Common myeloid progenitor, CD34-positive (primary cell): ENCODE measurements around the gene AGO3.
A peak's percentile ranks its signal among the peaks of the same experiment; 100 is the strongest.

Source experiments
- CTCF ChIA-PET: fragments of 350-600 bp; sonication (Branson Sonifier 250); formaldehyde crosslinking; loops from one replicate; lab custom pipeline; 2021; ENCODE audit warnings: antibody characterized with exemption; lab: Charles Lee
- POLR2A ChIA-PET: fragments of 350-600 bp; sonication (Branson Sonifier 250); formaldehyde crosslinking; loops from one replicate; lab custom pipeline; 2021; ENCODE audit warnings: antibody characterized with exemption; lab: Charles Lee
- DNase-seq, 3 donors: peaks; one replicate each; pipeline versions ENCODE4 v3.0.0 to v3.0.0-alpha.2; 2013
- H3K27ac ChIP-seq, 2 experiments: 1 replicate in 1 of 2; 2 replicates in 1 of 2; pipeline ENCODE4 v1.7.0; 2013; ENCODE audit warnings: inconsistent platforms in 2 of 2, low read length in 2 of 2, mild to moderate bottlenecking in 2 of 2, low read depth in 1 of 2, moderate library complexity in 1 of 2; ENCODE audit not compliant: severe bottlenecking in 2 of 2, insufficient read depth in 1 of 2, poor library complexity in 1 of 2
- H3K27me3 ChIP-seq, 5 experiments: replicated peaks in 2 of 5; 1 replicate in 3 of 5; 2 replicates in 2 of 5; pipeline versions ENCODE4 v1.6.1 to v1.7.0; 2013; ENCODE audit warnings: low read length in 4 of 5, mild to moderate bottlenecking in 2 of 5, moderate library complexity in 2 of 5, inconsistent platforms in 1 of 5; ENCODE audit not compliant: insufficient read depth in 5 of 5, control insufficient read depth in 4 of 5
- H3K36me3 ChIP-seq, 4 experiments: 1 replicate in 2 of 4; 2 replicates in 2 of 4; pipeline versions ENCODE4 v1.6.1 to v1.7.0; 2013; ENCODE audit warnings: low read length in 3 of 4, control low read depth in 1 of 4, mild to moderate bottlenecking in 1 of 4; ENCODE audit not compliant: control insufficient read depth in 4 of 4, insufficient read depth in 4 of 4
- H3K4me1 ChIP-seq, 4 experiments: 1 replicate in 3 of 4; 2 replicates in 1 of 4; pipeline versions ENCODE4 v1.6.1 to v1.7.1; 2013; ENCODE audit warnings: low read length in 3 of 4, mild to moderate bottlenecking in 3 of 4, control low read depth in 1 of 4, inconsistent platforms in 1 of 4, moderate library complexity in 1 of 4; ENCODE audit not compliant: control insufficient read depth in 4 of 4, insufficient read depth in 4 of 4; ENCODE audit errors: control extremely low read depth in 1 of 4
- H3K4me3 ChIP-seq, 7 experiments: 1 replicate in 4 of 7; 2 replicates in 3 of 7; pipeline versions ENCODE4 v1.5.1 to v1.7.0; 2013; ENCODE audit warnings: mild to moderate bottlenecking in 7 of 7, low read length in 6 of 7, moderate library complexity in 6 of 7, inconsistent platforms in 2 of 7, low read depth in 2 of 7, control low read depth in 1 of 7; ENCODE audit not compliant: insufficient read depth in 4 of 7, control insufficient read depth in 1 of 7; ENCODE audit errors: extremely low read depth in 1 of 7
- H3K9me3 ChIP-seq, 5 experiments: 1 replicate in 4 of 5; 2 replicates in 1 of 5; pipeline versions ENCODE4 v1.6.1 to v1.7.1; 2013; ENCODE audit warnings: low read length in 4 of 5, mild to moderate bottlenecking in 2 of 5, inconsistent platforms in 1 of 5, low read depth in 1 of 5, moderate library complexity in 1 of 5; ENCODE audit not compliant: control insufficient read depth in 4 of 5, insufficient read depth in 2 of 5; ENCODE audit errors: control extremely low read depth in 1 of 5
- WGBS: methylation state at CpG from one replicate; pipeline ENCODE4 v1.1.5; 2013; ENCODE audit not compliant: insufficient coverage; 5-methylcytosine and 5-hydroxymethylcytosine counted together

AGO3 gene

GRCh38 chr1:36083635-36084496 lies 153.0 kb downstream of the AGO3 start, which contains the start of gene TEKT2:
Gene TEKT2, plus strand, starts transcription at chr1:36084094. Its CDS starts 828 bp downstream, at chr1:36084922.
- H3K36me3 ChIP-seq: no peaks in the 10 kb centered on the region
- no peaks in the 10 kb centered on the region for H3K9me3 ChIP-seq
- H3K4me1 ChIP-seq: peaks cover 0 to 16% (median 13%) of the 10 kb centered on the region in 4 experiments
- peaks cover 0 to 18% (median 5%) of the 10 kb centered on the region in 5 experiments for H3K27me3 ChIP-seq
- DNase-seq: peak; percentile 68 to 84 (median 78)
- ChIA-PET CTCF (no interaction called here), POLR2A (no interaction called here)
- peak within 1 kb of the TSS; percentile 5 to 80 (median 61) for H3K4me3 ChIP-seq
- 21% methylated on average over 36 of the region's 59 CpGs for WGBS
- peak within 1 kb of the TSS in 1 of 2 experiments; percentile 64 for H3K27ac ChIP-seq

- WGBS: 80% methylated on average over 15 of the region's 19 CpGs
- H3K36me3 ChIP-seq: no peaks in the 10 kb centered on the region
- peaks cover 0 to 18% (median 5%) of the 10 kb centered on the region in 5 experiments for H3K27me3 ChIP-seq
- peak overlapping the region in 1 of 2 experiments; percentile 64 for H3K27ac ChIP-seq
- ChIA-PET POLR2A (no interaction called here), CTCF (no interaction called here)
- DNase-seq: no peak
- peak overlapping the region; percentile 5 to 80 (median 61) for H3K4me3 ChIP-seq
- H3K9me3 ChIP-seq: no peaks in the 10 kb centered on the region
- peaks cover 0 to 21% (median 17%) of the 10 kb centered on the region in 4 experiments for H3K4me1 ChIP-seq
These were observed 153.7 kb downstream of the AGO3 start for GRCh38 chr1:36084497-36085115.

GRCh38 chr1:36085126-36085525 lies 154.2 kb downstream of the AGO3 start:
- H3K27ac ChIP-seq: no peak overlapping the region
- H3K27me3 ChIP-seq: peaks cover 0 to 18% (median 5%) of the 10 kb centered on the region in 5 experiments
- WGBS: 71% methylated on average over 1 of the region's 9 CpGs
- POLR2A ChIA-PET: no interaction called here
- CTCF ChIA-PET: no interaction called here
- no peaks in the 10 kb centered on the region for H3K9me3 ChIP-seq
- peaks cover 2 to 26% (median 22%) of the 10 kb centered on the region in 4 experiments for H3K4me1 ChIP-seq
- no peak for DNase-seq
- no peak overlapping the region for H3K4me3 ChIP-seq
- no peaks in the 10 kb centered on the region for H3K36me3 ChIP-seq

- no peak for DNase-seq
- POLR2A ChIA-PET: interaction anchor here (0.6 to 1.6 kb wide), 2 partner anchors 155 to 1429 kb away, joined by 3 read pairs; partner anchors contain the start of genes AGO3 and MEAF6
- CTCF ChIA-PET: interaction anchor here (1.0 to 1.1 kb wide), 2 partner anchors 43 to 47 kb away, joined by 3 to 5 read pairs; no protein-coding TSS in a partner anchor
These were observed 155.0 kb downstream of the AGO3 start for GRCh38 chr1:36085686-36086526.

GRCh38 chr1:36086529-36087232 lies 155.8 kb downstream of the AGO3 start:
- peaks cover 0 to 18% (median 5%) of the 10 kb centered on the region in 5 experiments for H3K27me3 ChIP-seq
- POLR2A ChIA-PET: interaction anchor here (0.6 to 1.6 kb wide), 3 partner anchors 155 to 1428 kb away, joined by 3 read pairs; partner anchors contain the start of genes AGO3 and MEAF6
- H3K9me3 ChIP-seq: no peaks in the 10 kb centered on the region
- WGBS: 99% methylated on average over 10 of the region's 12 CpGs
- peaks cover 3 to 32% (median 25%) of the 10 kb centered on the region in 4 experiments for H3K4me1 ChIP-seq
- CTCF ChIA-PET: interaction anchor here (0.6 to 1.1 kb wide), 4 partner anchors 44 to 169 kb away, joined by 3 to 5 read pairs (median 3); no protein-coding TSS in a partner anchor
- H3K4me3 ChIP-seq: no peak overlapping the region
- no peak overlapping the region for H3K27ac ChIP-seq
- DNase-seq: no peak
- H3K36me3 ChIP-seq: peaks cover 0 to 8% (median 3%) of the 10 kb centered on the region in 4 experiments

More at GRCh38 chr1:36085686-36086526, 155.0 kb downstream of the AGO3 start:
- H3K27ac ChIP-seq: no peak overlapping the region
- peaks cover 0 to under 1% (median 0%) of the 10 kb centered on the region in 4 experiments for H3K36me3 ChIP-seq
- peaks cover 3 to 29% (median 25%) of the 10 kb centered on the region in 4 experiments for H3K4me1 ChIP-seq
- WGBS: 96% methylated on average over 21 of the region's 29 CpGs
- H3K9me3 ChIP-seq: no peaks in the 10 kb centered on the region
- H3K4me3 ChIP-seq: no peak overlapping the region
- H3K27me3 ChIP-seq: peaks cover 0 to 18% (median 5%) of the 10 kb centered on the region in 5 experiments
